H7 (cell line): ENCODE results near the gene CCDC182. TPM values are rescaled to one million over a fixed set of nuclear protein-coding genes. Genes with fewer than 3 reads are reported as not detected.

Experiments used
- DNase-seq: peaks from one replicate; pipeline ENCODE4 v3.0.0; 2012
- H3K27me3 ChIP-seq: 2 replicates; pipeline ENCODE4 v1.6.0; 2011; ENCODE audit warnings: mild to moderate bottlenecking, low read length; ENCODE audit not compliant: control insufficient read depth, insufficient read depth
- H3K36me3 ChIP-seq: replicated peaks from 2 replicates; pipeline ENCODE4 v1.5.1; 2011; ENCODE audit warnings: low read length; ENCODE audit not compliant: control insufficient read depth, insufficient read depth
- H3K4me3 ChIP-seq: 2 replicates; pipeline ENCODE4 v1.5.1; 2011; ENCODE audit warnings: low read depth, mild to moderate bottlenecking, control low read depth, low read length, moderate library complexity; ENCODE audit not compliant: insufficient read depth
- total RNA-seq: library from RNA; depleted of rRNA; stranded (reverse); fragments of >200 nt; shearing (Covaris generic); gene quantifications from 2 replicates; pipeline ENCODE4 v1.2.3, GENCODE V29; 2014

CCDC182 gene
- total RNA-seq, 1 experiment from 2014 or later = not detected

DNA sequence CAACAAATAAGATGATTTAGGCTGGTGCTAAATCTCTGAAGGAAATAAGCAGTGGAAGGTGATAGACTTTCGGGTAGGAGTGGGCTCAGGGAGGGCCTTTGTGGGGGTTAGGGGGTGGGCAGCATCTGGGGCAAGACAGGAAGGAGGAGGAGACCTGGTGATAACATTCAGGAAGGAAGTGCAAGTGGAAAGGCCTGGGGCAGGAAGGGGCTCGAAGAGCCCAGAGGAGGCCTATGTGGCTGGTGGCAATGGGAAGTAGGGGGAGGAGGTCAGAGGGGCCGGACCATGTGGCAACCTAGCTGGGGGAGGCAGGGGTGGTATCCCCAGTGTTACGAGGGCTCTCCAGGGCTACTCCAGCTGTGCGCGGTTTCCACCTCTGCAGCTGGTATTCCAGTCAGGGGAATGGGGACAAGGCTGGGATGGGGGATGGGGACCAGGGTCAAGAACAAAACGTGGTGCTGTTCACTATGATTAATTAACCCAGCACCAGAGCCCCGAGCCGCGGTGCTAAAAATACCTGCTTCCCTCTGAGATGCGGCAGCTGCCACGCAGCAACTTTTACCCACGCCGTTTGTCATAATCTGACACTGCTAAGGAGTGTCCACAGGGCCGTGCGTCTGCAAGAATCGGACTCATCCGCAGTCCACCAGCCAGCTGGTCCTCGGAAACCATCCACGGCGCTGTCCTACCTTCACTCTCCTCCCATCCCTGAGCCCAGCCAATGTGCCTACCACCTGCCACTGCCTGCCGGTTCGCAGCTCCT, 5.2 kb upstream of the CCDC182 start:
- Histone ChIP-seq H3K36me3 (no peaks in the 10 kb centered on the region), H3K27me3 (no peaks in the 10 kb centered on the region), H3K4me3 (no peak overlapping the region)
- no peak for DNase-seq

DNA sequence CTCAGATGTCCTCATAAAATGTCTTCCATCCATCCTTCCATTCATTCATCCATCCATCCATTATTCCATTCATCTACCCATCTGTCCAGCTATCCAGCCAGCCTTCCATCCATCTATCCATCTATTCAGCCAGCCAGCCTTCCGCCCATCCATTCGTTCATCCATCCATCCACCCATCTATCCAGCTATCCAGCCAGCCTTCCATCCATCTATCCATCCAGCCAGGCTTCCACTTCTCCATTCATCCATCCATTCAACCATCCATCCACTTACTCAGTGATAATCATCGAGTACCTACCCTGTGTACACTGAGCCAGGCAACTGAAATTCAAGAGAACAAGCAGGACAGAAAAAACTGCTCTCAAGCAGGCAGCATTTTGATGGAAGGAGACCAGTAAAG, 4.6 kb upstream of the CCDC182 start:
- Histone ChIP-seq H3K4me3 (no peak overlapping the region), H3K27me3 (no peaks in the 10 kb centered on the region), H3K36me3 (no peaks in the 10 kb centered on the region)
- DNase-seq = no peak

DNA sequence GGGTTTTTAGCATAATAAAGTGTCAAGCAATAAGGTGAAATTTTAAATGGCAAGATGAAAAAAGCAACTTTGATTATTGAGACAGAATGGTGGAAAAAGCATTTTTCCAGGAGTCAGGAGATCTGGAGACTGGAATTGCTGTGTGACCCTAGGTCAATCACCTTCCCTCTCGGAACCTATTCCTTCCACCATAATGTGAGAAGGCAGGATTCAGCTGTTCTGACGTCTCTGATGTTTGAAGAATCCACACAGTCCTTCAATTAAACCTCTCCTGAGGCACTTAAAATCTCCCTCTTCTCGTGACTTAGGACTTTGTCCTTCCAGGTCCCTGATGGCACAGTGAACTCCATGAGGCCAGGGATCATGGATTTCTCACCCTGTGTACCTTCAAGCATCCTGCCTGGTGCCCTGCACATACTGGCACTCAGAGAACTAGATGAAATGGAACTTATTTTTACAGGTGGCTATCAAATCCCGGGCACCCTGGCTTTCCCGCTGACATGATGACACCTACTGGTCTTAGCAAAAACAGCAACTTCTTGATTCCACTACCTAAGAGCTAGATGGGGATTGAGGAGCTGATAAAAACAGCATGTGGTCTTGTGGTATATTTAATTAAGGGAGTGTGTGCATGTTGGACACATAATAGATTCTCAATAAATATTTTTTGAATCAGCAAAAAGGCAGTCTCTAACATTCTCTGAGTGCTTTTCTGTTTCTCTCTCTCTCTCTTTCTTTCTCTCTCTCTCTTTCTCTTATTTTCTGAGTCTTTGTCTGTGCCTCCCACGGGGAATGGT, 2.3 kb upstream of the CCDC182 start:
- no peaks in the 10 kb centered on the region for H3K27me3 ChIP-seq
- H3K4me3 ChIP-seq = no peak overlapping the region
- no peaks in the 10 kb centered on the region for H3K36me3 ChIP-seq
- peak; percentile 84 for DNase-seq

DNA sequence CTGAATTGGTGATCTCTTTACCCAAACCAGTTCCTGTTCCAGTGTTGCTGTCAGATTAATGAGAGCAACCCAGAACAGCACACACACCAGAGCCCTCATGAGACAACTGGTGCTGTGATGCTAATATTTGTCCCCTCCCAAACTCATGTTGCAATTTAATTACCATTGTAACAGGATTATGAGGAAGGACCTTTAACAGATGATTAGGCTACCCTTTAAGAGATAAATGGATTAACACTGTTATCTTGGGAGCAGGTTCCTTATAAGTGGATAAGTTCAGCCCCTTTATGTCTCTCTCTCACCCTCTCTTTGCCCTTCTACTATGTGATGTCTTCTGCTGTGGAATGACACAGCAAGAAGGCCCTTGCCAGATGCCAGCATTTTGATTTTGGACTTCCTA, 1.1 kb upstream of the CCDC182 start:
- H3K4me3 ChIP-seq = no peak overlapping the region
- DNase-seq = no peak
- no peaks in the 10 kb centered on the region for H3K36me3 ChIP-seq
- H3K27me3 ChIP-seq = no peaks in the 10 kb centered on the region

DNA sequence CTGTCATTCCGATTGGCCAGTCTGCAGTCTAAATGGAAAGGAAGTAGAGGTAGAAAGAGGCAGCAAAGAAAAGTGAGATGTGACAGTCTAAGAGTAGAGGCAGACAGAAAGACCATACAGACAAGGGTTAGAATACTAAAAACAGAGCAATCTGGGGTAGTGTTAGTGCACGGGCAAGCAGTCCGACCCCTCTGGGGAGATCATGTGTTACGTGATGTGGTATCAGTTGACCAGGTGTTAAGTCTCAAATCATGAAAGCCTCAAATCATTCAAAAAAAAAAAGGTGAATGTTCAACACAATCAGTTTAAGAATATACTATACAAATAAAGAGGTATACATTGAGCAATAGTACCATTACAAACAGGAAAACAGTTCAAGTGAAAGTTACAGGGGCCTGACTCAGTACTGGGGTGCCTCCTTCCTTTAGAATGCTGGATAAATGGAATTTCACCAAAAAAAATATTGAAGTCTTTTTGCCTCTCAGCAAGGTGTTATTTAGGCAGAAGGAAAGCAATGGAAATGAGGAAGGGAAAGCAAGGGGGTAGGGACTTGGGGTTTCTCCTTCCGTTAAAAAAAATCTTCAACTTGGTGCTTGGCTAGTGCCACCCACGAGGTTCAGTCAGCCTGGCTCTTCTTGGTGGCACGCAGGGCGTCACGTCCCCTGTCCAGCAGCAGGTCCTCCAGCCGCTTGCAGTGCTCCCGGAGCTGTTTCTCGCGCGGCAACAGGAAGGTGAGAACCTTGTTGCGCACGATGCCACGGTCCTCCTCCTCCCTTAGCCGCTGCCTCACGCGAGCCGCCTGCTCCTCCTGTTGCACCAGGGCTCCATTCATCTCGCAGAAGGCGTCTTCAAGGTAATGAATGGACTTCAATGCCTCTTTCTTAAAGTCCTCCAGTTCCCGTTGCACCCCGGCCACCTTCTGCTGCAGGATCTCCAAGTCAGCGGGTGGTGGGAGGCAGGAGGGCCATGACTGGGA, 616 bp downstream of the CCDC182 start:
- no peaks in the 10 kb centered on the region for H3K36me3 ChIP-seq
- H3K4me3 ChIP-seq = no peak overlapping the region
- no peaks in the 10 kb centered on the region; the same call in 1 of the 2 replicates for H3K27me3 ChIP-seq
- no peak for DNase-seq

DNA sequence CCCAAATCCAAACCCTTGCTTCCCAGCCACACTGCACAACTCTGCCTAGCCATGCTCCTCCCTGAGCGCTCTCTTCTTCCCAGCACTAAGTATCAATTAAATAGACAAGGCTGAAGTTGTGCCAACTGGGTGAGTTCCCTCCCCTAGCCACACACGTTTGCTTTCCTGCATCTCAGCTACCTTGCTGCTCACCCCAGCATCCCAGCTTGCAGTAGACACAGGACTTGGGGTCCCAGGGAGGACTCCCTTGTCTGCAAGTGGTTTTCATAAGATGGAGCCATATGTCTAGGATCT, 4.9 kb downstream of the CCDC182 start:
- DNase-seq = no peak
- H3K36me3 ChIP-seq = no peaks in the 10 kb centered on the region
- no peak overlapping the region for H3K4me3 ChIP-seq
- H3K27me3 ChIP-seq = no peaks in the 10 kb centered on the region; the same call in 1 of the 2 replicates

DNA sequence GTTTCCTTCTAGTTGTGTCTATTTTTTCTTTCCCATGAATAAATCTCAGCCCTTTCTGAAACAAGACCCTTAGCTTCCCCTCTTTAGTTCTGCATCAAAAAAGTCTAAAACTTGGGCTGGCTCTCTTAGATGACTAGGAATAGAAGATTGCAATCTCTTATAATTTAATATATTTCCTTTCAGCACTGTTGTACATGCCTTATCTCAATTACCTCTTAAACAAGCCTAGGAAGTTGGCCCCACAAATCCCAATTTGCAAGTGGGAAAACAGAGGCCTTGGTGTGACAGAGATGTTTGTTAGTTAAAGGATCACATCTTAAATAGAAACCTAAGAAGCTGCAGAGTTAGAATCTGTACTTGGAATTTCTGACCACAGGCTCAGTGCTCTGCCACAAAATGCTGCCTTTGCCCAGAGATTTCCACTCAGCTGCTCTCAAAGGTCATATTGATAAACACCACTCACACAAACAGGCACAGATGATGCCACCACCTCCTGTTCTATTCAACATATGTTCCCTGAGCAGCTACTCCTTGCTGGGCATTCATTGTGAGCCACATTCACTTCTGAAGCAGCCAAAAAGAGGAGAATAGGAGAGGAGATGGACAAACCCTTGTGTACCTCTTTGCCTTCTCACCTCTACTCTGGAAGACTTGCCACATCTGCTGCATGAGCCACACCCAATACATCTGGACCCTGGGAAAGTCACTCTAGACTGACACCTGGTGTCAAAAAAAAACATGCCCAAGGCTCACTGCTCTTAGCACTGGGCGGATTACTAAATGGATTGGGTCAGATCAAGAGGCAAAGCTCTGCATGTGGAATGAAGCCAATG, 5.5 kb downstream of the CCDC182 start:
- peak; percentile 71 for DNase-seq
- Histone ChIP-seq H3K36me3 (no peaks in the 10 kb centered on the region), H3K27me3 (no peaks in the 10 kb centered on the region; the same call in 1 of the 2 replicates), H3K4me3 (no peak overlapping the region)

DNA sequence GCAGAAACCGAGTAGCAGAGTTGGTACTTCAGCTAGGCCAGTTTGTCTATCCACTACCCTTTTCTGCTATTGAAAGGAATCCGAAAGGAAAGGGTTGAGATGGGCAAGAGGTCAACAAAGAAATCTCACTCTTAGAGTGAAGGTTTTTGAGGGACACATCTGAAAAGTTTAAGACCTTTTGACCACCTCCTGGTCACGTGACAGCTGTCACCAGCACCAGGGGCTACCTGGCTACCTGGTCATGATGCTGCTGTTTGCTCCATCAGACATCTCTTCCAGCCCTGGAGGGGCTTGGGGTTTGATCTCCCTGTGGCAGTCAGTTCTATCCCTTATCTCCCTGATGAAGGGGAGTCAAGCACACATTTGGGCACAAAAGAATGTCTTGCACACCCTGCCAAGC, 7.6 kb downstream of the CCDC182 start:
- H3K4me3 ChIP-seq = no peak overlapping the region
- DNase-seq = no peak
- H3K27me3 ChIP-seq = no peaks in the 10 kb centered on the region; the same call in 1 of the 2 replicates
- no peaks in the 10 kb centered on the region for H3K36me3 ChIP-seq

DNA sequence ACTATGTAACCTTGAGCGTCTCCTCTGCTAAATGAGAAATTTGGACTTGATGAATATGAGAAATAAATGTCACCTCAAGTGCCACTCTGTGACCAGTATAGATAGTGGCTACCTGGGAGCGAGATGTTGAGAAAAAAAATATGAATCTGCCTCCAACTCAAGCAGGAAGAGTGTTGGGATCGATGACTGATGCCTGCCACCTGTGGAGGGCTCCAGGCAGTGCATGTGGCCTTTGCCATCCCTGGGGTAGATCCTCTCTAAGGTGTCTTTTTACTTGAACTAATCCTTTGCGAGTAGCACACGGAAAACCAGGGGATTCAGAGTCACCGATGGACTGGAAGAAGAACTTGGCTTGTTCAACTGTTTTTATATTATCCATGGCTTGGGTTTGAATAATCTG, 9.4 kb downstream of the CCDC182 start:
- H3K4me3 ChIP-seq = no peak overlapping the region
- H3K27me3 ChIP-seq = no peaks in the 10 kb centered on the region
- peak; percentile 77 for DNase-seq
- no peaks in the 10 kb centered on the region for H3K36me3 ChIP-seq

DNA sequence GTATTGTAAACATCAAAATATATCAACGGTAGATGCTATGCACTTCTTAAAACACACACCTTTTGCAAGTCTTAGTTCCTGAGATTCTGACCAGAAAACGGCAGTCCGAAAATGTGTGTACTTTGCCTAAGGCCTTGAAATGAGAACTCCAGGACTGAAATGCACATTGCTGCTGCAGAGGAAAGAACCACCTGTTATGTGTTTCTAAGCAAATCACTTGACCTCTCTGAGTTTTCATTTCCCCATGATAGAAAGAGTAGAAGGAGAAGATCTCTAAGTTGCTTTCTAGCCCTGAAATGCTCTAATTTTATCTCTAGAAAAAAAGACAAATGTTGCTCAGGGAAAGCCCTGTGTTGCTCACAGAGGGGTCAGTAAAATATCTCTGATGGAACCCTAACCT, 9.9 kb downstream of the CCDC182 start:
- Histone ChIP-seq H3K27me3 (no peaks in the 10 kb centered on the region), H3K4me3 (no peak overlapping the region), H3K36me3 (no peaks in the 10 kb centered on the region)
- DNase-seq = no peak

DNA sequence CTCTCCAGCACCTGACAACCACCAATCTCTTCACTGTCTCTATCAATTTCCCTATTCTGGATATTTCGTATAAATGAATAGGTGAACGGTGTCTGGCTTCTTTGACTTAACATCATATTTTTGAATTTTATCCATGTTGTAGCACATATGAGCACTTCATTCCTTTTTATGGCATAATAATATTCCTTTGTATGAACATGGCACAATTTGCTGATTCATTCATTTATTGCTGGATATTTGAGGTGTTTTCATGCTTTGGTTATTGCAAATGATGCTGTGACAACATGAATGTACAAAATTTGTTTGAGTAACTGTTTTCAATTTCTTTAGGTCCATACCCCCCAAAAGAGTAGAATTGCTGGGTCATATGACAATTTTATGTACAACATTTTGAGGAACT, 12.0 kb downstream of the CCDC182 start:
- no peak for DNase-seq
- H3K4me3 ChIP-seq = no peak overlapping the region
- H3K27me3 ChIP-seq = no peaks in the 10 kb centered on the region
- H3K36me3 ChIP-seq = no peaks in the 10 kb centered on the region

DNA sequence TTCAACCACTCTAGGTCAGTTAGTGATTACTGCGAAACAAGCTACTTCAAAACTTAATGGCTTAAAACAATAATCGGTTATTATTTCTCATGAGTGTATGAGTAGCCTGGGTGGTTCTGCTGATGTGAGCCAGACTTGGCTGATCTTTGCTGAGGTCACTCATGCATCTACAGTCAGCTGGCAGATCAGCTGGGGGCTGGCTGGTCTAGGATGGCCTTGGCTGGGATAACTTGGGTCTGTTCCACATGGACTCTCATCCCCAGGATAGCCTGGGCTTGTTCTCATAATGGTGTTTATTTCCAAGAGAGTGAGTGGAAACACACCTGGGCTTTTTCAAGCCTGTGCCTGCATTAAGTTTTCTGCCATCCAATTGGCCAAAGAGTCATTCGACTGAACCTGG, 13.0 kb downstream of the CCDC182 start:
- Histone ChIP-seq H3K27me3 (no peaks in the 10 kb centered on the region), H3K36me3 (no peaks in the 10 kb centered on the region), H3K4me3 (no peak overlapping the region)
- no peak for DNase-seq

DNA sequence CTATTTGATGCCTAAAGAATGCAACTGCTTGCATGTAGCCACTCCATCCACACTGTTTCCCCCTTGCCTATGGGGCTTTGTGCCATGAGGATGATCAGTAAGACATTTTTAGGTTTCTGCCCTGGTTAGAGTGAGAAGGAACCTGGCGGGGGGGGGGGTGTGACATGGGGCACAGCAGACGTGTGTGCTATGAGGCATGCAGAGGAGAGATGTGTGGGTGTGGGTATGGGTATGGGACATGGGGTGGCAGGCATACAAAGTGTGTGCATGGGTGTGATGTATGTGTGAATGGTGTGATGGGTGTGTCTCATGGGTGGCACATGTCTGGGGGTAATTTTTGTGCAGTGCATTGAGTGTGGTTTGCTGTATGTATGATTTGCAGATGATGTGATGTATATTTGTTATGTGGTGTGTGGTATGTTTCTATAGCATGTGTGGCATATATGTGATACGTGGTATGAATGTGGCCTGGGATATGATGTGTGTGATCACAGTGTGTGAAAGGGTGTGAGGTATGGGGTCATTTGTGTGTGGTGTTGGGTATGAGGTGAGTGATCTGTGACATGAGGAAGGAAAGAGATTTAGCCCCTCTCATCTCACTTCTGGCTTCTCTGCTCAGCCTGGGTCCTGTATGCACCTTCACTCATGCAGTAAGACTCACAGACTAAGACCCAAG, 14.9 kb downstream of the CCDC182 start:
- DNase-seq = no peak
- H3K27me3 ChIP-seq = no peaks in the 10 kb centered on the region

More for the DNA sequence above, 14.9 kb downstream of the CCDC182 start:
- H3K36me3 ChIP-seq = no peaks in the 10 kb centered on the region
- no peak overlapping the region for H3K4me3 ChIP-seq
